Measurements from ENCODE around the gene AZU1.
A peak's percentile ranks its signal among the peaks of the same experiment; 100 is the strongest.

The AZU1 gene

GRCh38 chr19:797528-798414 lies 29.9 kb upstream of the AZU1 start:
- DNase-seq: peak; percentile 81

DNA sequence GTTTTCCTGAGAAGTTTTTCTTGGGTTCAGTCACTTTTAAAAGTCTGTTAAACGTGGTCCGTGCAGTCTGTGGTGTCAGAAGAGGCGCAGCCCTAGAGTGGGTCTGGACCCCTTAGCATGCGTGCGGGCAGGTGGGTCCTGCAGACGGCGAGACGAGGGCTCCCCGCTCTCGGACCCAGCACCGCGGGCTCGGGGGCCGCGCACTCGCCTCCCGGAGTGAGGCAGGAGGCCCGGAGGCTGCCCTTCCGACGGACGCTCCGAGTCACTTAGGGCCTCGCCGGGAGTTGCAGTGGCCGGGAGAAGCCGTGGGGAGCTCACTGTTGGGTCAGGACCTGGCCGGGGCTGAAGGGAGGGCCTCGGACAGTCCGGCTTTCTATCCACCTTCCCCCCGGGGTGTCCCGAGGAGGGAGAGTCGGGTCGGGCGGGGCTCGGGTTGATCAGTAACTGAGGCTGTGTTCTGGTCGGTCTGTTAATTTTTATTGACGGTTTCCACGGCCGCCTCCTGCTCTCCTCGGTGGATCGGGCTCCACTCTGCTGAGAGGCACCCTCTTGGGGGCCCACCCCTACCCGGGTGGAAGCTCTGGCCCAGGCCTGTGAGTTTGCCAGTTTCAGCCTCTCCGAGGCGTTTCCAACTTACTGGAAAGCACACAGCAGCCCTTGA lies 29.1 kb upstream of the AZU1 start:
- no peak for DNase-seq

DNA sequence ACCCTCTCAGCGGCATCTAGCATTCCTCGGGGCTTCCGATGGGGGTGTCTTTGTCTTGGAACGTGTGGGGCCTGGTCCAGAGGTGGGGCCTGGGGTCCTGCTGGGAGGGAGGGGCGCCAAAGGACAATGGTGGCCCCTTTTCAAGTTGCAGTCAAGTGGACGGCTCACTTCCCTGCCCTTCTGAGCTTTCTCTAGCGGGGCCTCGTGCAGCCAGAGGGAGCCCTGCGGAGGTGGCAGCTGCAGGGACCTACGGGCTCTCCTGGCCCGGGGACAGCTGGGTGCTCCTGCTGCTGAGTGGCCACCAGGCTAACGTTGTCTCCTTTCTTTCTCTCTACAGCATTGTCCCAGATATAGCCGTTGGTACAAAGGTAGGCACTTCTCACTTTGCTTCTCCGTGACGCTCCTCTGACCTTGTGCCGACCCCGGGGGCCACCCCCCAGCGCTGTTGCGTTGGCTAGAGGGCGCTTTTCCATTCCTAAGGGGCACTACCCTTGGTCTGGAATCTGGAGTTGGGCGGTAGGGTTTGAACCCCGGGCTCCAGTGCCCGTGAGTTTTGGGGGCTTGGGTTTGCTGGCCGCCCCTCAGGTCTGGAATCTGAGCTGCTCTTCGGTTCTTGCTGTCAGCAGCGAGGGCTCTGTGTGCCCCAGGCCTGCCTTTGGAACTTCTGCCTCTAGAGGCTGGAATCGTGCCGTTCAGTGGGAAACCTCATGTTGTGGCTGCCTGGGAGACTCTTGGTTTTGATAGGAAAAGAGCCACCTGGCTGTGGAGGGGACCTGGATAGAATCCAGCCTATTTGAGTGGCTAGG lies 28.4 kb upstream of the AZU1 start:
- no peak for DNase-seq

DNA sequence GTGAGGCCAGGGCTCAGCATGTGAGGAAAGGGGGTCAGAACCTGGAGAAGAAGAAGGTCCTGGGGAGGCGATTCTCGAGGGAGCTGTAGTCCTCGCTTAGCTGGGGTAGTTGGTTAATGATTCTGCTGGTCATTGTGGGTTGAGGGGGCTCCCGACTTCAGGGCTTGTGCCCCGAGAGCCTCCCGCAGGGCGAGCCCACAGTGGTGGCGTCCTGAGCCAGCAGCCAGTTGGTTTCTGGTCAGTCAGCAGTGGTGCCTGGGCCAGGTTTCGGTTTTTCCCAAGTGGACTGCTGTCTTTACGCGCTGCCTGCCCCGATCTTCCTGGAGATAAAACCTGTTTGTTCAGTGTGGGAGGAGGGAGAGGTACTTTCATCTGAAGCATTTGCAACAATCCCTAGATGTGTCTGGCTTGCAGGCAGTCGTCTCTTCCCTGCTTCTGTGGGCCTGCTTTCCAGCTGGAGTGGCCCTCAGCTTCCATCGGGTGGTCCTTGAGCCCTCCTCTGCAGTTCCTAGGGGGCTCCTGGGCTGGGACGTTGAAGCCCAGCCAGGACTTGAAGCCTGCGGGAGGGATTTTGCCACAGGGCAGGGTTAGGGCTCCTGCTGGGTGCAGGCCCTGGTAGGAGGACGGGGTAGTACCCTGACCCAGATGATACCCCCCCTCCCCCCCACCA lies 27.1 kb upstream of the AZU1 start:
- DNase-seq: no peak

- no peak for DNase-seq
These were observed 26.4 kb upstream of the AZU1 start for GRCh38 chr19:801030-801860.

GRCh38 chr19:801861-802497 lies 25.7 kb upstream of the AZU1 start:
- DNase-seq: no peak

DNA sequence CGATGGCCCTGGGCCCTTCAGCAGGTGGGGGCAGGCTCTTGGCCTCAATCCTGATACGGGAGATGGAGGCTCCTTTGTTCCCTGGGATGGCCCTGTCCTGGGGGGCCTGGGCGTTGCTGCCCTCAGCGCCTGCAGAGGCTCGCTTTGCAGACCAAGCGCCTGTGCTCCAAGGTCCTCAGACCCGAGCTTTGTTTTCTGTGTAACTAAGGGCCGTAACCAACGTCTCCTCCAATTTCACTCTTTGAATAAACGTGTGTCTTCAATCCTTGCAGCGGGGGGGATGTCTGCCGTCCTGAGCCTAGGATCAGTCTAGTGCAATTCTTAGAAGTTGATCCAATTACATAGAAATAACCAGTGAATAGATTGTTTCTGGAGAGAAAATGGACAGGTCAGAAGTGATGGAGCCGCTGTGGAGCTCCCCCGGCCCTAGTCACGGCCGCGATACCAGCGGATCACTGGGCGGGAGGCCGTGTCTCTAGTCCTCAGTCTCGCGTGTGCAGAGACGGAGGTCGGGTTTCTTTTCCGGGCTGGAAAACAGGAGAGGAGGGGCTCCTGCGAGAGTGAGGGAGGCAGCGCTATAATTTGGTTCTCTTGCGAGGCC lies 25.0 kb upstream of the AZU1 start:
- no peak for DNase-seq

DNA sequence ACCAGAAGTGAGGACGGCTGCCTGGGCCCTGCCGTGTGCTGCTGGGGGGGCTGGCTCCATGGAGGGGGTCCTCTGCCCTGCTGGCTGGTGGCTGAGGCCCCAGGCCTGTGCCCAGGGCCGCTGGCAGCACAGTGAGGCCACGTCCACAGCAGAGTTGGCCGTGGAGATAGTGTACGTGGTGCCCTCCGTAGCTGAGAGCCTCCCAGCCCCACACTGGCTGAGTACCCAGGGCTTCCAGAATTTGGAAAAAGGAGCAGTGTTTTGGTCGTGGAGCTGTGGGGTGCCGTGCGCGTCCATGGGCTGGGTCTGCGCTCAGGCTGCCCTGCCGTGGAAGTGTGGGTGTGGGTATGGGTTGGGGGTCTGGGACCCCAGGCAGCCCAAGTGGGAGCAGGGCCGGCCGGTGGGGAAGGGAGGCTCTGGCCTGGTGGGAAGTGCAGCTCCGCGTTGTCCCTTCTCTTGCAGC lies 24.5 kb upstream of the AZU1 start:
- no peak for DNase-seq

- no peak for DNase-seq
These were observed 23.8 kb upstream of the AZU1 start for GRCh38 chr19:803686-804418.

GRCh38 chr19:804419-805165 lies 23.0 kb upstream of the AZU1 start:
- no peak for DNase-seq

DNA sequence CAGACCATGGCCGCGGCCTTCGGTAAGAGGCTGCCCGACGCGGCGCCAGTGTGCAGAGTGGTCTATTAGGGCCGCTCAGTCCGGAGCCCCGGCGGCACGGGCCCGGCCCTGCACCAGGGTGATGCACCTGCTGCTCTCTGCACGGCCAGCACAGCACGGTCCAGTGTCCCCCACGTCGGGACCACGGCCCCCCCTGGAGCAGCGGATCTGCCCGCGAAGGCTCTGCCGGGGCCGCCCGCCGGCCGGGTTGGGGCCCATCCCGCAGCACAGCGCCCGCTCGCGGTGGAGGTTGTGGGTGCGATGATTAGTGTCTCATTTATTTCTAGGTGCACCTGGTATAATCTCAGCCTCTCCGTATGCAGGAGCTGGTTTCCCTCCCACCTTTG lies 22.5 kb upstream of the AZU1 start:
- no peak for DNase-seq

DNA sequence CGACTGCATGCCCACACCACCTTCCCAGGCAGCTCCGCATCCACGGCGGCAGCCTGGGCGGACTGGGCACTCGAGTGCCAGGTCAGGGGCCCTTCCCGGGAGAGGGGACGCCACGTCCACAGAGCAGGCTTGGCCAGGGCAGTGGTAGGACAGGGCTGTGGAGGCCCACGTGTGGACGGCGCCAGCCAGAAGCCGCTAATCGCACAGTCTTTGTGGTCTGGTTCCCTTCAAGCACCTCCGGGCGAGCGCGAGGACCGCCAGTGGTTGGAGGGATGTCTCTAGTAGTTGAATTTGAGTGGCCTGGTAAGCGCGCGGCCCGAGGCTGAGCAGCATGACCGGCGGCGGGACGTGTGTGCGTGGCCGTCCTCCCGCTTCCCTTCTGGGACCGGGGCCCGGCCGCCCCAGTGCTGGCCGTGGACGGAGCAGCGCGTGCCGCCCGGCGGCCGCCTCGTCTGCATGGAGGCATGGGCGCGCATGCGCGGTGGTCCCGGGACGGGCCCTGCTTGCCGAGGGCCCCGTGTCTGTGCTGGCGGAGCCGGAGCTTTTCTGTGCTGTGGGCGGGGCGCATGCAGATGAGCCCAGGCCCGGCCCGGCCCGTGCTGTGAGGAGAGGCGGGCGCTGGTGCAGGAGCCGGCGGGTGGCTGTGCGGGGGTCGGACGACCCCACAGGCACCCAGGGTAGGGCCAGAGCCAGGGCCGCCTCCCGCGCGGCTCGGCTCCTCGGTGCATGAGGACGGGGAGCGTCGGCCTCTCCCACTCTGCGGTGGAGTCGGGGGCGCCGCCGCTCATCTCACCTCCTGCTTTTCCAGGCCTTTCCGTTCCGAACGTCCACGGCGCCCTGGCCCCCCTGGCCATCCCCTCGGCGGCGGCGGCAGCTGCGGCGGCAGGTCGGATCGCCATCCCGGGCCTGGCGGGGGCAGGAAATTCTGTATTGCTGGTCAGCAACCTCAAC lies 21.8 kb upstream of the AZU1 start:
- no peak for DNase-seq

DNA sequence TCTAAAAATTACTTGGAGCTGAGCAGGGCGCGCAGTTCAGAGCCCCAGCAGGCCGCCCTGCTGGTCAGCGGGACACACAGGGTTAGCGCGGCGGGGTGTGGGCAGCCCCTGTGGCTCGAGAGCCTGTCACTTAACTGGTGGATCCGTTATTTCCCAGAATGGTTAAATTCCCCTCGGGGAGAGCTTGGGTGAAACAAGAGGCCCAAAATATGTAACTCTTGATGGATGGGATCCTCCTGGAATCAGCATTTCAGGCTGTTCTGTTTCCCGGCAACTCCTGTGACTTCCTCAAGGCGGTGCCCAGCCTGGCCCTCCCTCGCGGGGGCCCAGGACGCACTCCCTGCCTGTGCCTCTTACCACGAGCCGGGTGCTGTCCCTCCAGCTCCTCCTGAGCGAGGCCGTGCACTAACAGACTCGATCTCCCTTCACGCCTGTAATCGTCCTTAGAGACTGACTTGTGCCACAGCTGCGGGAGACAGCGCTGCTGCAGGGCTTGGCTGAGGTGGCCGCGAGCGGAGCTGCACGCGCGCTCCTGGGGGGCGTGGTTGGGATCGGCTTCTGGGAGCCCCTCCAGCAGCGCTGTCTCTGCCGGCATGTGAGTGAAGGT lies 20.7 kb upstream of the AZU1 start:
- no peak for DNase-seq

- DNase-seq: no peak
These were observed 19.8 kb upstream of the AZU1 start for GRCh38 chr19:807627-808422.

- no peak for DNase-seq
These were observed 19.2 kb upstream of the AZU1 start for GRCh38 chr19:808423-808775.

- DNase-seq: no peak
These were observed 17.4 kb upstream of the AZU1 start for GRCh38 chr19:810077-810855.

Measured in amniotic stem cell (primary cell).